OCI-LY7 (cell line): ENCODE results near the gene CEP20. TPM values are rescaled to one million over a fixed set of nuclear protein-coding genes. Genes with fewer than 3 reads are reported as not detected.

ENCODE experiments used
- BruUV-seq: library from RNA; stranded (reverse); fragments of 400-500 nt; replicated peaks from 2 replicates; lab custom pipeline; 2021; lab: Mats Ljungman, UMichigan
- CTCF ChIA-PET: fragments of 300-600 bp; sonication (Branson Sonifier 250); formaldehyde crosslinking; loops from one replicate; lab custom pipeline; 2022; ENCODE audit warnings: antibody characterized with exemption; ENCODE audit not compliant: unreplicated experiment; lab: Charles Lee
- POLR2A ChIA-PET: fragments of 300-600 bp; sonication (Branson Sonifier 250); formaldehyde crosslinking; loops from one replicate; lab custom pipeline; 2022; ENCODE audit warnings: antibody characterized with exemption; lab: Charles Lee
- DNase-seq: peaks from one replicate; pipeline ENCODE4 v3.0.0-alpha.2; 2015; ENCODE audit warnings: low spot score
- H2AFZ ChIP-seq: fragments of 200-600 bp; sonication (generic), shearing (Covaris generic); 2 replicates; pipeline ENCODE4 v1.6.1; 2014; ENCODE audit warnings: mild to moderate bottlenecking, antibody characterized with exemption, low read length, moderate library complexity
- H3K27ac ChIP-seq: fragments of 200-600 bp; sonication (generic); 2 replicates; pipeline ENCODE4 v1.5.1; 2014; ENCODE audit warnings: mixed run types, low read depth, mild to moderate bottlenecking, moderate library complexity, low read length, inconsistent platforms; ENCODE audit not compliant: poor library complexity, severe bottlenecking
- H3K36me3 ChIP-seq: fragments of 200-600 bp; sonication (generic); 2 replicates; pipeline ENCODE4 v1.6.1; 2014; ENCODE audit warnings: mild to moderate bottlenecking, antibody characterized with exemption, low read length, moderate library complexity, mixed read lengths; ENCODE audit not compliant: insufficient read depth
- H3K4me1 ChIP-seq: fragments of 200-600 bp; sonication (generic); 2 replicates; pipeline ENCODE4 v1.5.1; 2014; ENCODE audit warnings: mild to moderate bottlenecking, low read length; ENCODE audit not compliant: insufficient read depth, poor library complexity, severe bottlenecking
- H3K4me2 ChIP-seq: fragments of 200-600 bp; sonication (generic); 2 replicates; pipeline ENCODE4 v1.6.1; 2014; ENCODE audit warnings: mild to moderate bottlenecking, low read length
- H3K4me3 ChIP-seq: fragments of 200-600 bp; sonication (generic); 2 replicates; pipeline ENCODE4 v1.5.1; 2014; ENCODE audit warnings: mild to moderate bottlenecking, low read depth, low read length; ENCODE audit not compliant: poor library complexity, severe bottlenecking
- H3K79me2 ChIP-seq: fragments of 200-600 bp; sonication (generic); 2 replicates; pipeline ENCODE4 v1.6.1; 2016; ENCODE audit warnings: low read depth, mild to moderate bottlenecking, low read length, moderate library complexity, mixed read lengths; ENCODE audit not compliant: insufficient read depth
- H3K9me2 ChIP-seq: fragments of 200-600 bp; sonication (generic); 2 replicates; pipeline ENCODE4 v1.6.1; 2016; ENCODE audit warnings: mild to moderate bottlenecking, low read length, mixed read lengths; ENCODE audit not compliant: insufficient read depth
- H3K9me3 ChIP-seq: fragments of 200-600 bp; sonication (generic); 2 replicates; pipeline ENCODE4 v1.6.1; 2014; ENCODE audit warnings: mild to moderate bottlenecking, mixed run types, low read length, mixed read lengths
- H4K20me1 ChIP-seq: fragments of 200-600 bp; sonication (generic); 2 replicates; pipeline ENCODE4 v1.6.1; 2014; ENCODE audit warnings: mild to moderate bottlenecking, antibody characterized with exemption, low read length, moderate library complexity, mixed read lengths; ENCODE audit not compliant: insufficient read depth
- EZH2phosphoT487 ChIP-seq: fragments of 200-600 bp; sonication (generic); IDR thresholded peaks from 2 replicates; pipeline ENCODE4 v1.6.1; 2018; ENCODE audit warnings: low read depth, borderline replicate concordance, mild to moderate bottlenecking, mixed run types, antibody characterized with exemption, low read length, moderate library complexity, mixed read lengths
- intact Hi-C: fragments of 100-400 bp; cut with micrococcal nuclease; formaldehyde crosslinking; loops from one replicate; pipeline ENCODE4 v1.10.0; 2022; ENCODE audit not compliant: unreplicated experiment
- total RNA-seq, 2 experiments: library from RNA; depleted of rRNA in 1 of 2; stranded (reverse); fragments of >200 nt in 1 of 2; shearing (Covaris generic) in 1 of 2; gene quantifications; 2 replicates each; pipeline ENCODE4 v1.2.3, GENCODE V29; 2014 to 2022
- TF ChIP-seq, protein P1 (sequence below): fragments of 200-600 bp; sonication (generic); conservative IDR thresholded peaks from 2 replicates; pipeline ENCODE4 v1.5.1; 2014; ENCODE audit warnings: mild to moderate bottlenecking, antibody characterized with exemption, low read length, moderate library complexity, mixed read lengths

CEP20 gene
- total RNA-seq, 2 experiments from 2014 or later, result 36.6 to 62.8 TPM

- H2AFZ ChIP-seq, result no peak overlapping the region
- H3K4me2 ChIP-seq, result no peak overlapping the region
- TF ChIP-seq, protein P1, sequence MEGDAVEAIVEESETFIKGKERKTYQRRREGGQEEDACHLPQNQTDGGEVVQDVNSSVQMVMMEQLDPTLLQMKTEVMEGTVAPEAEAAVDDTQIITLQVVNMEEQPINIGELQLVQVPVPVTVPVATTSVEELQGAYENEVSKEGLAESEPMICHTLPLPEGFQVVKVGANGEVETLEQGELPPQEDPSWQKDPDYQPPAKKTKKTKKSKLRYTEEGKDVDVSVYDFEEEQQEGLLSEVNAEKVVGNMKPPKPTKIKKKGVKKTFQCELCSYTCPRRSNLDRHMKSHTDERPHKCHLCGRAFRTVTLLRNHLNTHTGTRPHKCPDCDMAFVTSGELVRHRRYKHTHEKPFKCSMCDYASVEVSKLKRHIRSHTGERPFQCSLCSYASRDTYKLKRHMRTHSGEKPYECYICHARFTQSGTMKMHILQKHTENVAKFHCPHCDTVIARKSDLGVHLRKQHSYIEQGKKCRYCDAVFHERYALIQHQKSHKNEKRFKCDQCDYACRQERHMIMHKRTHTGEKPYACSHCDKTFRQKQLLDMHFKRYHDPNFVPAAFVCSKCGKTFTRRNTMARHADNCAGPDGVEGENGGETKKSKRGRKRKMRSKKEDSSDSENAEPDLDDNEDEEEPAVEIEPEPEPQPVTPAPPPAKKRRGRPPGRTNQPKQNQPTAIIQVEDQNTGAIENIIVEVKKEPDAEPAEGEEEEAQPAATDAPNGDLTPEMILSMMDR, result no peak
- no peak for TF ChIP-seq EZH2phosphoT487
- no peak overlapping the region for H3K27ac ChIP-seq
- ChIA-PET CTCF (no interaction called here), POLR2A (interaction anchor here (0.7 to 1.0 kb wide), 3 partner anchors 9 to 214 kb away, joined by 3 to 4 read pairs (median 4); partner anchors contain the start of gene CEP20)
- intact Hi-C loops, result no loop called here
- no peak for DNase-seq
- H3K36me3 ChIP-seq, result peaks cover 93% of the 10 kb centered on the region
- no TSS peak for BruUV-seq
- no peaks in the 10 kb centered on the region for H3K9me2 ChIP-seq
- H3K9me3 ChIP-seq, result no peaks in the 10 kb centered on the region
- peaks cover 5% of the 10 kb centered on the region for H3K4me1 ChIP-seq
- peaks cover 15% of the 10 kb centered on the region for H3K79me2 ChIP-seq
- no peaks in the 10 kb centered on the region for H4K20me1 ChIP-seq
- no peak overlapping the region for H3K4me3 ChIP-seq
These were observed 9.1 kb downstream of the CEP20 start for GRCh38 chr16:15879255-15879811.

DNA sequence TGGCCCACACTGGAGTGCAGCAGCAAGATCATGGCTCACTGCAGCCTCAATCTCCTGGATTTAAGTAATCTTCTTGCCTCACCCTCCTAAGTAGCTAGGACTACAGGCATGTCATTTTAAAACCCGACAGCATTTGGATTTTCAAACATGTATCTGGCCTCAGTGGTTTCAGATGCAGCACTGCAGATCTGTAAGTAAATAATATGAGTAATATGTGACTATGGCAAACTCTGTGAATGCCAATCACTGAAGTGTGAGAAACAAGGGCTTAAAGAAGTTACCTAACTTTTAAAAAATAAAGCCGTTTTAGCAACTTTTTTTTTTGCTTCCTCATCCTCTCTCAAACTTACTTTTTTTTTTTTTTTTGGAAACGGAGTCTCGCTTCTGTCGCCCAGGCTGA, 11.9 kb downstream of the CEP20 start:
- no peaks in the 10 kb centered on the region for H3K9me3 ChIP-seq
- no TSS peak for BruUV-seq
- peaks cover 8% of the 10 kb centered on the region; the same call in 1 of the 2 replicates for H3K79me2 ChIP-seq
- no peaks in the 10 kb centered on the region for H3K9me2 ChIP-seq
- no peak for DNase-seq
- H3K4me2 ChIP-seq, result no peak overlapping the region
- no peak overlapping the region for H3K4me3 ChIP-seq
- H3K4me1 ChIP-seq, result peaks cover 5% of the 10 kb centered on the region
- H3K36me3 ChIP-seq, result peaks cover 91% of the 10 kb centered on the region
- H2AFZ ChIP-seq, result no peak overlapping the region
- POLR2A ChIA-PET, result no interaction called here
- intact Hi-C loops, result no loop called here
- CTCF ChIA-PET, result no interaction called here
- no peaks in the 10 kb centered on the region for H4K20me1 ChIP-seq
- H3K27ac ChIP-seq, result no peak overlapping the region
- no peak for TF ChIP-seq EZH2phosphoT487
- TF ChIP-seq, protein P1, result no peak

GRCh38 chr16:15874745-15875314, 13.6 kb downstream of the CEP20 start:
- H3K9me2 ChIP-seq, result no peaks in the 10 kb centered on the region
- peak; percentile 42 for DNase-seq
- CTCF ChIA-PET, result interaction anchor here (1.0 kb wide), 1 partner anchor 16 kb away, joined by 3 read pairs; no protein-coding TSS in a partner anchor
- intact Hi-C loops, result loop anchor here (1.0 kb wide), 1 partner anchor 252 kb away; no protein-coding TSS in a partner anchor
- peaks cover 8% of the 10 kb centered on the region; the same call in 1 of the 2 replicates for H3K79me2 ChIP-seq
- H3K27ac ChIP-seq, result no peak overlapping the region
- H2AFZ ChIP-seq, result no peak overlapping the region
- no peaks in the 10 kb centered on the region for H3K4me1 ChIP-seq
- TF ChIP-seq EZH2phosphoT487, result no peak
- TF ChIP-seq, protein P1, result peak; percentile 87
- no peaks in the 10 kb centered on the region for H3K9me3 ChIP-seq
- no peak overlapping the region for H3K4me2 ChIP-seq
- POLR2A ChIA-PET, result interaction anchor here (0.9 to 3.8 kb wide), 4 partner anchors 13 to 214 kb away, joined by 3 to 17 read pairs (median 4); partner anchors contain the start of gene CEP20
- H3K36me3 ChIP-seq, result peaks cover 89% of the 10 kb centered on the region
- no TSS peak for BruUV-seq
- no peak overlapping the region for H3K4me3 ChIP-seq
- no peaks in the 10 kb centered on the region for H4K20me1 ChIP-seq
